Body of pancreas (tissue), 4 donors: ENCODE measurements around the gene SEC24B. TPM values are rescaled to one million over a fixed set of nuclear protein-coding genes. Genes with fewer than 3 reads are reported as not detected.

Experiments used
- ATAC-seq: fragments of 150-250 bp; one replicate; pipeline ENCODE4 v1.9.1; 2016
- DNase-seq, 4 donors: peaks; one replicate each; pipeline ENCODE4 v3.0.0-alpha.2; 2019
- H3K27ac ChIP-seq, 4 donors: fragments of 200-600 bp; sonication (generic); 1 replicate in 3 of 4; 2 replicates in 1 of 4; pipeline versions ENCODE4 v1.5.1 to v1.6.1; 2016 to 2019; ENCODE audit warnings: mild to moderate bottlenecking in 1 of 4, mixed read lengths in 1 of 4, moderate library complexity in 1 of 4
- H3K27me3 ChIP-seq, 2 donors: fragments of 200-600 bp; sonication (generic); one replicate each; pipeline ENCODE4 v1.6.0; 2016; ENCODE audit warnings: mild to moderate bottlenecking in 1 of 2
- H3K36me3 ChIP-seq, 2 donors: fragments of 200-600 bp; sonication (generic); replicated peaks in 1 of 2; 2 replicates each; pipeline ENCODE4 v1.5.1; 2016; ENCODE audit warnings: low read depth in 2 of 2; ENCODE audit not compliant: insufficient read depth in 1 of 2
- H3K4me1 ChIP-seq: fragments of 200-600 bp; sonication (generic); one replicate; pipeline ENCODE4 v1.6.0; 2016
- H3K4me3 ChIP-seq, 2 donors: fragments of 200-600 bp; sonication (generic); 1 replicate in 1 of 2; 2 replicates in 1 of 2; pipeline ENCODE4 v1.5.1; 2016 to 2019
- H3K9me3 ChIP-seq, 3 donors: fragments of 200-600 bp; sonication (generic); 1 replicate in 2 of 3; 2 replicates in 1 of 3; pipeline ENCODE4 v1.5.1; 2016
- POLR2A ChIP-seq, 3 donors: fragments of 450-650 bp; IDR thresholded peaks; one replicate each; pipeline ENCODE4 v1.6.1; 2016; ENCODE audit warnings: antibody characterized with exemption in 3 of 3, mild to moderate bottlenecking in 2 of 3
- WGBS, 2 donors: methylation state at CpG; one replicate each; pipeline ENCODE4 v1.1.5; 2017; 5-methylcytosine and 5-hydroxymethylcytosine counted together
- intact Hi-C: fragments of 100-400 bp; cut with DNase I; formaldehyde crosslinking; loops from one replicate; pipeline ENCODE4 v1.15.1; 2023
- total RNA-seq, 2 donors: library from RNA; depleted of rRNA; stranded (reverse); fragments of >200 nt; gene quantifications; one replicate each; pipeline ENCODE4 v1.1.0, GENCODE V29; 2016
- TF ChIP-seq, protein P1 (sequence below), 7 experiments: fragments of 450-650 bp in 4 of 7; fragments of 200-600 bp in 3 of 7; sonication (generic) in 3 of 7; IDR thresholded peaks; one replicate each; pipeline ENCODE4 v1.5.1; 2016 to 2019; ENCODE audit warnings: antibody characterized with exemption in 7 of 7

The SEC24B gene
- total RNA-seq, 2 donors from 2014 or later: 10.2 to 16.3 TPM

DNA sequence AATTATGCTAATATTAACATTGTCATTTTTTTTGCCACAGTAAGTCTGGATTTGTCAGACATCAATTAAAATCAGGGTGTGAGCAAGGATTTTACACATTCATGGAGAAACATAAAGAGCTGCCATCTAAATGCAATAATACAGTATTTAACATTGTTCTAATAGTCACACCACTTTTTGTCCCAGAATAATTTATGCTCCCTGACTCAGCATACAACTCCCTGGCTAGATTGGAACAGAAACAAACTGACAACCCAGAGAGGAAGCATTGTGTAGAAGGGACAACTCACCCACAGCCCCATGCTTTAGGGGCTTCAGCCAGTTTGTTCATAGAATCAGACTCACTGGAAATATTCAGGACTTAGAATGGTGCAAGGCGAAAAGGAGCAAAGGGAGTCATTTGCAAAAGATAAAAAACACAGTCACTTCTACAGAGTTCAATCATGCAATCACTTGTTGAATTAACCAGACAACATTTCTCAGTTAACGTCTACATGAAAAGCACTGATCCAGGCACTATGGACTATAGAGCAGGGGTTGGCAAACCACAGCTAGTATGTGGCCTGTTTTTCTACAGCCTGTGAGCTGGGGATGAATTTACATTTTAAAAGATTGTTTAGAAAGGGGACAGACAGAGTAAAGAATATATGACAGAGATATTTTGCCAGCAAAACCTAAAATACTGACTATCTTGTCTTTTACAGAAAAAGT is 26.4 kb upstream of the SEC24B start:
- no peak for ATAC-seq
- intact Hi-C loops: no loop called here
- DNase-seq: no peak
- Histone ChIP-seq H3K27ac (no peak overlapping the region), H3K9me3 (no peaks in the 10 kb centered on the region), H3K4me1 (no peaks in the 10 kb centered on the region), H3K36me3 (no peaks in the 10 kb centered on the region), H3K27me3 (peaks cover 0 to 2% of the 10 kb centered on the region in 2 donors), H3K4me3 (no peak overlapping the region)
- TF ChIP-seq POLR2A (IDR thresholded peaks at IDR 0.05): no peak
- TF ChIP-seq, protein P1, sequence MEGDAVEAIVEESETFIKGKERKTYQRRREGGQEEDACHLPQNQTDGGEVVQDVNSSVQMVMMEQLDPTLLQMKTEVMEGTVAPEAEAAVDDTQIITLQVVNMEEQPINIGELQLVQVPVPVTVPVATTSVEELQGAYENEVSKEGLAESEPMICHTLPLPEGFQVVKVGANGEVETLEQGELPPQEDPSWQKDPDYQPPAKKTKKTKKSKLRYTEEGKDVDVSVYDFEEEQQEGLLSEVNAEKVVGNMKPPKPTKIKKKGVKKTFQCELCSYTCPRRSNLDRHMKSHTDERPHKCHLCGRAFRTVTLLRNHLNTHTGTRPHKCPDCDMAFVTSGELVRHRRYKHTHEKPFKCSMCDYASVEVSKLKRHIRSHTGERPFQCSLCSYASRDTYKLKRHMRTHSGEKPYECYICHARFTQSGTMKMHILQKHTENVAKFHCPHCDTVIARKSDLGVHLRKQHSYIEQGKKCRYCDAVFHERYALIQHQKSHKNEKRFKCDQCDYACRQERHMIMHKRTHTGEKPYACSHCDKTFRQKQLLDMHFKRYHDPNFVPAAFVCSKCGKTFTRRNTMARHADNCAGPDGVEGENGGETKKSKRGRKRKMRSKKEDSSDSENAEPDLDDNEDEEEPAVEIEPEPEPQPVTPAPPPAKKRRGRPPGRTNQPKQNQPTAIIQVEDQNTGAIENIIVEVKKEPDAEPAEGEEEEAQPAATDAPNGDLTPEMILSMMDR (IDR thresholded peaks at IDR 0.05): no peak
- 71 to 75% methylated on average over 2 of the region's 2 CpGs for WGBS, 2 donors

DNA sequence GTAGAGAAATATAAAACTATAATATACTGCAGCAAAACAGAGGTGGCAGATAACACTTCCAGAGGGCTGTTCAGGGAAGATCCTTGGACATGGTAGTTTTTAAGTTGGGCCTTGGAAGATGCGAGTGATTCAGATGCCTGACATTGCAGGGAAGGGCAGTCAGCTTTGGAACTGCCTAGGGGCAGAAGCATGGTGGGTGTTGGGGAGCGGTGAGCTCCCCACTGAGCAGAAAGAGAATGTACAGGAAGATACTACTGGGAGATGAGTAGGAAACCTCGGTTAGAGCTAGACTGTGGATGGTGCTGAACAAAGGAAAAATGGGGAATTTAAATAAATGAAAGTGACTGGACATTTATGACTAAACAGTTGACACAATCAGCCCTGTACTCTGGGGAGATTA is 24.9 kb upstream of the SEC24B start:
- ATAC-seq: no peak
- DNase-seq: no peak
- WGBS, 2 donors: 75% methylated on average over 3 of the region's 3 CpGs
- H3K4me3 ChIP-seq: no peak overlapping the region
- no peaks in the 10 kb centered on the region for H3K36me3 ChIP-seq
- no peaks in the 10 kb centered on the region for H3K9me3 ChIP-seq
- peaks cover 4% of the 10 kb centered on the region for H3K4me1 ChIP-seq
- TF ChIP-seq, protein P1 (IDR thresholded peaks at IDR 0.05): no peak
- TF ChIP-seq POLR2A (IDR thresholded peaks at IDR 0.05): no peak
- no peaks in the 10 kb centered on the region for H3K27me3 ChIP-seq
- intact Hi-C loops: no loop called here
- no peak overlapping the region for H3K27ac ChIP-seq

DNA sequence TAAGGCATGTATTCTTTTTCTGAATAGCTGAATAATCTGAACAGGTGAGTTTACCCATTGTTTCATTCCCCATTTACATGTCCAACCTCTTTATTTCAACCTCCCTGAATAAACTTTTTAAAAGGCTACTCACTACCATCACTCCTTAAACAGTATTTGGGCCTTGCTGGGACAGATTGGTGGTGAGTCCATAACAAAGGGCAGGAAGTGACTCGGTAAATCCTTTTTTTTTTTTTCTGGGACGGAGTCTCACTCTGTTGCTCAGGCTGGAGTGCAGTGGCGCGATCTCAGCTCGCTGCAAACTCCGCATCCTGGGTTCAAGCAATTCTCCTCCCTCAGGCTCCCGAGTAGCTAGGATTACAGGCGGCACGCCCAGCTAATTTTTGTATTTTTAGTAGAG is 23.4 kb upstream of the SEC24B start:
- Histone ChIP-seq H3K4me3 (no peak overlapping the region), H3K36me3 (no peaks in the 10 kb centered on the region), H3K27ac (no peak overlapping the region), H3K4me1 (peaks cover 4% of the 10 kb centered on the region), H3K27me3 (no peaks in the 10 kb centered on the region), H3K9me3 (no peaks in the 10 kb centered on the region)
- no peak for ATAC-seq
- WGBS, 2 donors: 90 to 91% methylated on average over 9 of the region's 9 CpGs
- no peak for DNase-seq
- TF ChIP-seq POLR2A (IDR thresholded peaks at IDR 0.05): no peak
- TF ChIP-seq, protein P1 (IDR thresholded peaks at IDR 0.05): no peak
- intact Hi-C loops: no loop called here

DNA sequence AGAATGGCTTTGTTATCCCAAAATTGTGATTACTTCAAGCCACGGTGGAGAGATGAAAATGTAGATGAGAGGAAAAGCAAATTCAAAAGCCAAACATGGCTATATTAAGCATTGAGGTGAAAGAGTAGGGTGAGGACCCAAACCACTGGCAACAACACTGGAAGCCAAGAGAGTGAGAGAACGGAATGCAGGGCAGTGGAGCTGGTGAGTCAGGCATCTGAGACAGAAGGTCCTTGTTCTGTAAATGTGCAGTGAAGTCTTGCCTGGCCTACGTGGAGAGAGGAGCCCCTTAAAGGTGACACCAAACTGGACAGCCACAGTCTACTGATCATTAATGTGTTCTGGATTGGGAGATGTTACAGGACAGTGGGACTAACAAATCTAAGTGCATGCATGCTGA is 22.8 kb upstream of the SEC24B start:
- no peak for DNase-seq
- H3K9me3 ChIP-seq: no peaks in the 10 kb centered on the region
- peaks cover 4% of the 10 kb centered on the region for H3K4me1 ChIP-seq
- no peak overlapping the region for H3K4me3 ChIP-seq
- intact Hi-C loops: no loop called here
- no peak for ATAC-seq
- TF ChIP-seq POLR2A (IDR thresholded peaks at IDR 0.05): no peak
- TF ChIP-seq, protein P1 (IDR thresholded peaks at IDR 0.05): no peak
- WGBS, 2 donors: 66 to 87% methylated on average over 3 of the region's 3 CpGs
- no peaks in the 10 kb centered on the region for H3K36me3 ChIP-seq
- H3K27me3 ChIP-seq: no peaks in the 10 kb centered on the region
- no peak overlapping the region for H3K27ac ChIP-seq

DNA sequence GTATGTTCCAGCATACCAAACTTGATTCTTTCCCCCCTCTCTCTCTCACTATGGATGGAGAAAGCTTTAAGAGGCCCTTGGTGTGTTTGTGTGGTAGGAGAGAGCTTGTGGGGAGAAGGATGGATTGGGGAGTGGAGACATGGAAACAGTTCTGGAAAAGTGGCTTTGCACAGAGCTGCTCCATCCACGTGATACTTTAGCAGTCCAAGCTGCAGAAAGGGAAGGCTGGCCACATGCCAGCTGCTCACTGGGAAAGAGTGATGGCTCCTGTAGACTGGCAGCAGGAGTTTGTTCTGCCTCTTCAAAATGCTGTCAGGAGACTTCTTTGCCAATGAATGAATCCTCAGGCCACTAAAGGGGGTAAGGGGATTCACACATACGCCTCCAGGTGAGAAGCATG is 21.7 kb upstream of the SEC24B start:
- ATAC-seq (no peak), DNase-seq (peak in 3 of 4 donors; percentile 2 to 41 (median 32))
- WGBS, 2 donors: 66 to 73% methylated on average over 2 of the region's 2 CpGs
- Histone ChIP-seq H3K27ac (no peak overlapping the region), H3K4me3 (no peak overlapping the region), H3K36me3 (no peaks in the 10 kb centered on the region), H3K9me3 (no peaks in the 10 kb centered on the region), H3K27me3 (no peaks in the 10 kb centered on the region), H3K4me1 (peaks cover 4% of the 10 kb centered on the region)
- intact Hi-C loops: no loop called here
- TF ChIP-seq, protein P1 (IDR thresholded peaks at IDR 0.05): no peak
- TF ChIP-seq POLR2A (IDR thresholded peaks at IDR 0.05): no peak
